Uterus (tissue), 4 donors: ENCODE results near the gene COL4A2. TPM values are rescaled to one million over a fixed set of nuclear protein-coding genes. Genes with fewer than 3 reads are reported as not detected.
"Not testable (repeated sequence)": the region's sequence is repeated elsewhere in the genome, so short reads cannot be mapped to it uniquely, and the experiment has no call there.

ENCODE experiments used
- DNase-seq, 2 donors: peaks; one replicate each; pipeline ENCODE4 v3.0.0-alpha.2; 2019 to 2020
- H3K27ac ChIP-seq, 2 donors: fragments of 200-600 bp; sonication (generic); 1 replicate in 1 of 2; 2 replicates in 1 of 2; pipeline ENCODE4 v1.5.1; 2016 to 2018
- H3K27me3 ChIP-seq, 2 donors: fragments of 200-600 bp; sonication (generic); one replicate each; pipeline ENCODE4 v1.5.1; 2018 to 2019; ENCODE audit warnings: control low read depth in 1 of 2
- H3K36me3 ChIP-seq, 2 donors: fragments of 200-600 bp; sonication (generic); one replicate each; pipeline ENCODE4 v1.5.1; 2019; ENCODE audit warnings: control low read depth in 1 of 2
- H3K4me1 ChIP-seq, 2 donors: fragments of 200-600 bp; sonication (generic); one replicate each; pipeline ENCODE4 v1.5.1; 2018 to 2019; ENCODE audit warnings: control low read depth in 1 of 2
- H3K4me3 ChIP-seq, 2 donors: fragments of 200-600 bp; sonication (generic); 1 replicate in 1 of 2; 2 replicates in 1 of 2; pipeline ENCODE4 v1.5.1; 2018 to 2019; ENCODE audit warnings: mild to moderate bottlenecking in 1 of 2
- H3K9me3 ChIP-seq, 2 donors: fragments of 200-600 bp; sonication (generic); one replicate each; pipeline ENCODE4 v1.5.1; 2019; ENCODE audit warnings: control low read depth in 1 of 2
- CTCF ChIP-seq, 4 experiments: fragments of 200-600 bp in 2 of 4; fragments of 450-650 bp in 2 of 4; sonication (generic) in 2 of 4; IDR thresholded peaks; one replicate each; pipeline ENCODE4 v1.5.1; 2016 to 2019; ENCODE audit warnings: antibody characterized with exemption in 4 of 4, mild to moderate bottlenecking in 2 of 4, moderate library complexity in 1 of 4
- POLR2A ChIP-seq, 2 donors: fragments of 450-650 bp; IDR thresholded peaks; one replicate each; pipeline ENCODE4 v1.6.1; 2016; ENCODE audit warnings: antibody characterized with exemption in 2 of 2, mild to moderate bottlenecking in 1 of 2, moderate library complexity in 1 of 2
- intact Hi-C: fragments of 100-400 bp; cut with DNase I; formaldehyde crosslinking; loops from one replicate; pipeline ENCODE4 v1.15.1; 2023; ENCODE audit warnings: low total_unique reads
- total RNA-seq, 4 donors: library from RNA; depleted of rRNA in 3 of 4; stranded (reverse); fragments of >200 nt in 3 of 4; gene quantifications; one replicate each; pipeline versions ENCODE4 v1.1.0 to v1.2.4, GENCODE V29; 2014 to 2023
- donor health status: DM: yes; HTN: yes; CAD: no.

COL4A2 gene
- total RNA-seq, 4 donors from 2014 or later = 157 to 606 (median 284) TPM

GRCh38 chr13:110392510-110393240, 85.6 kb downstream of the COL4A2 start:
- no peak for TF ChIP-seq CTCF (IDR thresholded peaks at IDR 0.05)
- TF ChIP-seq POLR2A (IDR thresholded peaks at IDR 0.05) = no peak
- intact Hi-C loops = no loop called here
- no peaks in the 10 kb centered on the region for H3K9me3 ChIP-seq
- H3K27me3 ChIP-seq = no peaks in the 10 kb centered on the region
- peaks cover 16 to 30% of the 10 kb centered on the region in 2 donors for H3K4me1 ChIP-seq
- H3K4me3 ChIP-seq = no peak overlapping the region
- peak in 1 of 2 donors; percentile 11 for DNase-seq
- peak overlapping the region; percentile 96 to 98 for H3K27ac ChIP-seq
- H3K36me3 ChIP-seq = no peaks in the 10 kb centered on the region

- no peak for TF ChIP-seq POLR2A (IDR thresholded peaks at IDR 0.05)
- no peak for TF ChIP-seq CTCF (IDR thresholded peaks at IDR 0.05)
- no peaks in the 10 kb centered on the region for H3K27me3 ChIP-seq
- no peaks in the 10 kb centered on the region for H3K36me3 ChIP-seq
- no peak for DNase-seq
- H3K4me3 ChIP-seq = no peak overlapping the region
- peaks cover 16 to 35% of the 10 kb centered on the region in 2 donors for H3K4me1 ChIP-seq
- peak overlapping the region; percentile 96 to 98 for H3K27ac ChIP-seq
- H3K9me3 ChIP-seq = no peaks in the 10 kb centered on the region
- intact Hi-C loops = no loop called here
These were observed 86.7 kb downstream of the COL4A2 start for GRCh38 chr13:110393761-110394160.

DNA sequence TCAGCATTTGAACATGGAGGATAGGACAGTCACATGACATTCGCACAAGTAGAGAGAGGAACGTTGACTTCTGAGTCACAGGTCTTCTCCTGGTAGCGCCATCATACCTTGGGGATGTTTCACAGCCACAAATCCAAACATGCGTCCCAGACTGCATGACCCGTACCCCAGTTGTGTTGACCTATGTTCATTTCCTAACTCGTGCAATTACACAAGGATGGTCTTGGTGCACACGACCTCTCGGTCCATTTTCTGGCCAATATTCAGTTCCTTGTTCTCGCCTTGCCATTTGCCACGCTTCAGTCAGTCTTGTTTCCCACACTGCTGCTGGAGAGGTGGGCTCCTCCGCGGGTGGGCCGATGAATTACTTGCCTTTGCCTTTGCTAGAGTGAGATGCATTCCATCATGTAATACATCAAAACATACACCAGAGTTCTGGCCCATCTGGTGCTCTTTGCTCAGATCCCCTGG, 87.3 kb downstream of the COL4A2 start:
- no peak overlapping the region for H3K4me3 ChIP-seq
- TF ChIP-seq POLR2A (IDR thresholded peaks at IDR 0.05) = no peak
- H3K9me3 ChIP-seq = no peaks in the 10 kb centered on the region
- DNase-seq = no peak
- no peaks in the 10 kb centered on the region for H3K36me3 ChIP-seq
- peak overlapping the region; percentile 96 to 98 for H3K27ac ChIP-seq
- peaks cover 11 to 38% of the 10 kb centered on the region in 2 donors for H3K4me1 ChIP-seq
- intact Hi-C loops = no loop called here
- H3K27me3 ChIP-seq = no peaks in the 10 kb centered on the region

- H3K27me3 ChIP-seq, H3K9me3 ChIP-seq, DNase-seq, H3K4me3 ChIP-seq, H3K36me3 ChIP-seq, intact Hi-C loops: not testable (repeated sequence)
- peaks cover 11 to 45% of the 10 kb centered on the region in 2 donors for H3K4me1 ChIP-seq
- H3K27ac ChIP-seq = peak overlapping the region; percentile 96 to 98
These were observed 88.5 kb downstream of the COL4A2 start for GRCh38 chr13:110395616-110396015.

DNA sequence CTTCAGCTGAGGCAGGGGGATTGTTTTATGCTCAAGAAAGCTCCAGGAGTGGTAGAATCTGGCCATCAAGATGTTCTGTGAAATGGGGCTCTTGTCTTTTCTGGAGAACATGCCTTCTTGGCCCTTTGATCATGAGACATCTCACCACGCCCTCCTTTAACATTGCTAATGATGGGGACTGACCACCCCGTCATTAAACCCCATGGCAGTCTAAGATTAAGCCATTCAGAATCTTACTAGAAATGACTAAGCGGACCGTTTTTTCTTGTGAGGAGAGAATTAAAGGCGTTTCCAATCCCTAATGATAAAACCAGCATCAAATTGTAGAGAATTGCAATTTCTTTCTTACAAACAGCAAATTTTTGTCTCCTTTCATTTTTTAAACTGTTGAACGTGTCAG, 89.4 kb downstream of the COL4A2 start:
- intact Hi-C loops = no loop called here
- peak overlapping the region; percentile 96 to 98 for H3K27ac ChIP-seq
- no peaks in the 10 kb centered on the region for H3K27me3 ChIP-seq
- no peak for TF ChIP-seq CTCF (IDR thresholded peaks at IDR 0.05)
- no peak for TF ChIP-seq POLR2A (IDR thresholded peaks at IDR 0.05)
- no peak overlapping the region for H3K4me3 ChIP-seq
- no peaks in the 10 kb centered on the region for H3K9me3 ChIP-seq
- peaks cover 11 to 46% of the 10 kb centered on the region in 2 donors for H3K4me1 ChIP-seq
- no peak for DNase-seq
- no peaks in the 10 kb centered on the region for H3K36me3 ChIP-seq

GRCh38 chr13:110396913-110397381, 89.9 kb downstream of the COL4A2 start:
- DNase-seq = peak; percentile 94 to 99
- H3K27ac ChIP-seq = peak overlapping the region; percentile 96 to 98
- H3K4me3 ChIP-seq = peak overlapping the region in 1 of 2 donors; percentile 27
- intact Hi-C loops = no loop called here
- TF ChIP-seq POLR2A (IDR thresholded peaks at IDR 0.05) = peak; percentile 52 to 62
- no peak for TF ChIP-seq CTCF (IDR thresholded peaks at IDR 0.05)
- no peaks in the 10 kb centered on the region for H3K27me3 ChIP-seq
- H3K36me3 ChIP-seq = no peaks in the 10 kb centered on the region
- H3K4me1 ChIP-seq = peaks cover 11 to 46% of the 10 kb centered on the region in 2 donors
- H3K9me3 ChIP-seq = no peaks in the 10 kb centered on the region
